Thoracic aorta (tissue), 2 donors: ENCODE measurements around the gene MUL1. TPM values are rescaled to one million over a fixed set of nuclear protein-coding genes. Genes with fewer than 3 reads are reported as not detected.

Experiments
- ATAC-seq: fragments of 150-250 bp; one replicate; pipeline ENCODE4 v1.8.0; 2017; ENCODE audit warnings: low read depth; ENCODE audit not compliant: insufficient number of reproducible peaks, low FRiP score
- DNase-seq: peaks from one replicate; pipeline ENCODE4 v3.0.0-alpha.2; 2020; ENCODE audit warnings: low spot score
- H3K27ac ChIP-seq, 2 donors: fragments of 200-600 bp; sonication (generic); 1 replicate in 1 of 2; 2 replicates in 1 of 2; pipeline ENCODE4 v1.5.1; 2016; ENCODE audit warnings: mild to moderate bottlenecking in 2 of 2, moderate library complexity in 2 of 2
- H3K27me3 ChIP-seq: fragments of 200-600 bp; sonication (generic); replicated peaks from 2 replicates; pipeline ENCODE4 v1.6.0; 2016; ENCODE audit warnings: mild to moderate bottlenecking; ENCODE audit not compliant: insufficient read depth
- H3K36me3 ChIP-seq: fragments of 200-600 bp; sonication (generic); one replicate; pipeline ENCODE4 v1.5.1; 2016
- H3K4me1 ChIP-seq, 2 donors: fragments of 200-600 bp; sonication (generic); 1 replicate in 1 of 2; 2 replicates in 1 of 2; pipeline versions ENCODE4 v1.5.1 to v1.6.0; 2016; ENCODE audit warnings: low read depth in 2 of 2, mild to moderate bottlenecking in 1 of 2; ENCODE audit not compliant: control insufficient read depth in 1 of 2
- H3K4me3 ChIP-seq: fragments of 200-600 bp; sonication (generic); 2 replicates; pipeline ENCODE4 v1.5.1; 2016; ENCODE audit warnings: mild to moderate bottlenecking
- H3K9me3 ChIP-seq: fragments of 200-600 bp; sonication (generic); 2 replicates; pipeline ENCODE4 v1.5.1; 2016
- CTCF ChIP-seq: fragments of 200-600 bp; sonication (generic); IDR thresholded peaks from one replicate; pipeline ENCODE4 v1.5.1; 2019; ENCODE audit warnings: antibody characterized with exemption
- total RNA-seq, 2 donors: library from RNA; depleted of rRNA; stranded (reverse); fragments of >200 nt; gene quantifications; one replicate each; pipeline versions ENCODE4 v1.1.0 to v1.2.3, GENCODE V29; 2016

Gene MUL1, protein sequence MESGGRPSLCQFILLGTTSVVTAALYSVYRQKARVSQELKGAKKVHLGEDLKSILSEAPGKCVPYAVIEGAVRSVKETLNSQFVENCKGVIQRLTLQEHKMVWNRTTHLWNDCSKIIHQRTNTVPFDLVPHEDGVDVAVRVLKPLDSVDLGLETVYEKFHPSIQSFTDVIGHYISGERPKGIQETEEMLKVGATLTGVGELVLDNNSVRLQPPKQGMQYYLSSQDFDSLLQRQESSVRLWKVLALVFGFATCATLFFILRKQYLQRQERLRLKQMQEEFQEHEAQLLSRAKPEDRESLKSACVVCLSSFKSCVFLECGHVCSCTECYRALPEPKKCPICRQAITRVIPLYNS
- total RNA-seq = 10 to 100 TPM; 27.2 to 41.8 TPM

DNA sequence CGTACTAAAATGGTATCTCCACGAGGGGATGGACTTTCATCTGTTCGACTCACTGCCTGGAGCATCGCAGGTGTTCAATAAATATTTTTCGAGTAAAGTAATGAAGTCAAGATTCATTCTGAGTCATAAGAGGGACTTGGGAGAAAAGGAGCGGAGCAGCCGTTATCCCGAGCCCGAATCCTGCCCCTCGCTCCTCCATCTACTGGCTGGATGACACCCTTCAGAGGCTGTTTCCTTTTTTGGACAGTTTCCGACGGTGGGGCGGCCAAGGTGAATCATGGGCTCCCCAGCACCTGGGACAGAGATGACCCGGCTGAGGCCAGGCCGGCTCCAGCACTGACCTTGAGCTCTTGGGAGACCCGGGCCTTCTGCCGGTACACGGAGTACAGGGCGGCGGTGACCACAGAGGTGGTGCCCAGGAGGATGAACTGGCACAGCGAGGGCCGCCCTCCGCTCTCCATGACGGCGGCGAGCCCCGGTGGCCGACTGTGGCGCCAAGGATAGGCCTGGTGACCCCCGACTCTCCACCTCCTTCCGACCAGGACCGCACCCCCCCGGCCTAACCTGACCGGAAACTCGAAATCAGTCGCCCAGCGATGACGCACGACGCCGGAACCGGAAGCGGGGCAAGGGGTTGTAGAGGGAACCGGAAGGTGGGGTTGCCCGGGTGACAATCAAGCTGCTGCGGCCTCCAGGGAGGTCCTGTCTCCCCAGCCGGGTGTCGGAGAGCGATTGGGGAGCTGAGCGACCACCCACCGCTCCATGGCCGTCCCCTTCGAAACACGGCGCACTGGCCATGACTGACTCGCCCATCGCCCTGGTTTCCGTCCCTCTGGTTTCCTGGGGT lies at the start of gene MUL1:
TSS of gene MUL1 (minus strand) at position 588 of the 847 bp plus-strand sequence. CDS start at position 461, 127 bp downstream.
- Histone ChIP-seq H3K4me1 (peaks cover 8 to 24% of the 10 kb centered on the region in 2 donors), H3K36me3 (no peaks in the 10 kb centered on the region), H3K4me3 (peak within 1 kb of the TSS; percentile 94), H3K27me3 (no peaks in the 10 kb centered on the region), H3K9me3 (no peaks in the 10 kb centered on the region), H3K27ac (peak within 1 kb of the TSS; percentile 68 to 69)
- no peak for TF ChIP-seq CTCF
- DNase-seq = peak; percentile 90
- peak; percentile 84 for ATAC-seq

- TF ChIP-seq CTCF = no peak
- Histone ChIP-seq H3K27me3 (no peaks in the 10 kb centered on the region), H3K9me3 (no peaks in the 10 kb centered on the region), H3K4me1 (peaks cover 0 to 22% of the 10 kb centered on the region in 2 donors), H3K4me3 (no peak overlapping the region), H3K36me3 (no peaks in the 10 kb centered on the region), H3K27ac (no peak overlapping the region)
- DNase-seq (no peak), ATAC-seq (no peak)
These were observed 47.8 kb upstream of the MUL1 start for GRCh38 chr1:20555758-20556120.

GRCh38 chr1:20555025-20555757 lies 47.2 kb upstream of the MUL1 start:
- TF ChIP-seq CTCF = no peak
- Histone ChIP-seq H3K4me1 (peaks cover 0 to 22% of the 10 kb centered on the region in 2 donors), H3K36me3 (no peaks in the 10 kb centered on the region), H3K4me3 (no peak overlapping the region), H3K27ac (no peak overlapping the region), H3K9me3 (no peaks in the 10 kb centered on the region), H3K27me3 (no peaks in the 10 kb centered on the region)
- ATAC-seq (no peak), DNase-seq (no peak)

DNA sequence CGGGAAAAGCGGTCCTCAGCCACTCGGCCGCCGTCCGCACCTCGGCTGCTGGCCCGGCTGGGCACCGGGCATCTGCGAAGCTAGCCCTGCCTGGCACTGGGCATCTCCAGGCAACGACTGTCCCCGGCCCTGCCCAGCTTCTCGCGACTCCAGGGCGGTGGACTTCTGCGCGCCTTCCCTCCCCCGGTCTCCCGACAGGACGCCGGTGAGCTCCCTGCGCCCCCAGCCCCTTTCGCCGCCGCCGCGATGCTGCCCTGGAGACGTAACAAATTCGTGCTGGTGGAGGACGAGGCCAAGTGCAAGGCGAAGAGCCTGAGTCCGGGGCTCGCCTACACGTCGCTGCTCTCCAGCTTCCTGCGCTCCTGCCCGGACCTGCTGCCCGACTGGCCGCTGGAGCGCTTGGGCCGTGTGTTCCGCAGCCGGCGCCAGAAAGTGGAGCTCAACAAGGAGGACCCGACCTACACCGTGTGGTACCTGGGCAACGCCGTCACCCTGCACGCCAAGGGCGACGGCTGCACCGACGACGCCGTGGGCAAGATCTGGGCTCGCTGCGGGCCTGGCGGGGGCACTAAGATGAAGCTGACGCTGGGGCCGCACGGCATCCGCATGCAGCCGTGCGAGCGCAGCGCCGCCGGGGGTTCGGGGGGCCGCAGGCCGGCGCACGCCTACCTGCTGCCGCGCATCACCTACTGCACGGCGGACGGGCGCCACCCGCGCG lies 44.9 kb upstream of the MUL1 start:
- H3K9me3 ChIP-seq = no peaks in the 10 kb centered on the region
- ATAC-seq = no peak

More for the DNA sequence above, 44.9 kb upstream of the MUL1 start:
- TF ChIP-seq CTCF = no peak
- no peaks in the 10 kb centered on the region for H3K36me3 ChIP-seq
- H3K4me3 ChIP-seq = peak overlapping the region; percentile 45
- no peak overlapping the region for H3K27ac ChIP-seq
- peaks cover 0 to 22% of the 10 kb centered on the region in 2 donors for H3K4me1 ChIP-seq
- DNase-seq = no peak
- H3K27me3 ChIP-seq = no peaks in the 10 kb centered on the region
